Measurements from ENCODE around the gene ISM2.

ISM2 gene

GRCh38 chr14:77458249-77458950 lies 40.2 kb downstream of the ISM2 start:
- DNase-seq = peak; percentile 19

- DNase-seq = peak; percentile 96
Observed at GRCh38 chr14:77457522-77458248, 40.9 kb downstream of the ISM2 start, which contains the start of the genes AHSA1 and VIPAS39. Gene AHSA1, plus strand, starts transcription at chr14:77458093. Its CDS starts 97 bp downstream, at chr14:77458190. Gene VIPAS39, minus strand, starts transcription at chr14:77457601. Its CDS starts 3,499 bp downstream, at chr14:77454102.

- DNase-seq = no peak
Observed at GRCh38 chr14:77457115-77457521, 41.5 kb downstream of the ISM2 start.

- DNase-seq = no peak
Observed at GRCh38 chr14:77455966-77456640, 42.5 kb downstream of the ISM2 start.

GRCh38 chr14:77442196-77442595 lies 56.4 kb downstream of the ISM2 start:
- DNase-seq = no peak

- DNase-seq = no peak
Observed at GRCh38 chr14:77439861-77440260, 58.8 kb downstream of the ISM2 start.

- no peak for DNase-seq
Observed at GRCh38 chr14:77438596-77438995, 60.0 kb downstream of the ISM2 start.

- DNase-seq = no peak
Observed at GRCh38 chr14:77436042-77436441, 62.6 kb downstream of the ISM2 start.

- no peak for DNase-seq
Observed at GRCh38 chr14:77426396-77426795, 72.2 kb downstream of the ISM2 start.

GRCh38 chr14:77424862-77425261 lies 73.8 kb downstream of the ISM2 start:
- DNase-seq = no peak

Data from CD4-positive, alpha-beta T cell treated with Interferon gamma for 1 hour (primary cell).